PC-9 (cell line): ENCODE results near the gene IL20.

ENCODE experiments used
- EZH2 ChIP-seq: fragments of 200-600 bp; sonication (generic); IDR thresholded peaks from 2 replicates; pipeline ENCODE4 v1.8.0; 2017; ENCODE audit warnings: antibody characterized with exemption, low read depth
- TF ChIP-seq, protein P1 (sequence below): fragments of 200-600 bp; sonication (generic); conservative IDR thresholded peaks from 2 replicates; pipeline ENCODE4 v1.6.1; 2017; ENCODE audit warnings: mixed run types, antibody characterized with exemption, mild to moderate bottlenecking, moderate library complexity

DNA sequence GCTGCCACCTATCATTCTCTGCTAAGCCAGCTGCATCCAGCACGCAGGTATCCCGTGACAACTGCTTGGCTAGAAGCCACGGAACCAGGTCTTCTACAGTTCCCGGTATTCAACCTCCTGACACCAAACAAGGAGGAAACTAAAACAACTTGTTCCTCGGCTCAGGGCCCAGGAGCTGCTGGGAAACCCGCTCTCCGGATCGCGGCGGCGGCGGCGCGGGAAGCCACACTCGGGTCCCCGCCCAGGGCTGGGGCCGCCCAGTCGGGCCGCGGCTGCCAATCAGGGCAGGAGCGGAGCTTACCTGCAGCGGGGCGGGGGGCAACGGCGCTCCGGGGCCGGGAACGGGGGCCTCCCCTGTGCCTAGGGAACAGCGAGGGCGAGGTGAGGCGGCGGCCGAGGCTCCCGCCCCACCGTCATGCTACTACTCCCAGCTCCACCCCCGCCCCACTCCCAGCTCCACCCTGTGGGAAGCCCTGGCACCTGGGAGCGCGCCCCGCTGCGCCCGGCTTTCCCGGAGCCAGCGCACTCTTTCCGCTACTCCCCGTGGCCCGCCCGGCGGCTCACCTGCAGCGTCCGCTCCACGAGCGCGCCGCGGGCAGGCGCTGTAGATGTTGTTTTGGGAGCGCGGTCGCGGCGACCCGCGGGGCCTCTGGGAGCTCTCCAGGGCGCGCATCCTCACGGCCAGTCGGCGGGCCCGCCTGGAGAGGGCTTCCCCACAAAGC is 43.9 kb downstream of the IL20 start:
- TF ChIP-seq EZH2, result no peak
- TF ChIP-seq, protein P1, sequence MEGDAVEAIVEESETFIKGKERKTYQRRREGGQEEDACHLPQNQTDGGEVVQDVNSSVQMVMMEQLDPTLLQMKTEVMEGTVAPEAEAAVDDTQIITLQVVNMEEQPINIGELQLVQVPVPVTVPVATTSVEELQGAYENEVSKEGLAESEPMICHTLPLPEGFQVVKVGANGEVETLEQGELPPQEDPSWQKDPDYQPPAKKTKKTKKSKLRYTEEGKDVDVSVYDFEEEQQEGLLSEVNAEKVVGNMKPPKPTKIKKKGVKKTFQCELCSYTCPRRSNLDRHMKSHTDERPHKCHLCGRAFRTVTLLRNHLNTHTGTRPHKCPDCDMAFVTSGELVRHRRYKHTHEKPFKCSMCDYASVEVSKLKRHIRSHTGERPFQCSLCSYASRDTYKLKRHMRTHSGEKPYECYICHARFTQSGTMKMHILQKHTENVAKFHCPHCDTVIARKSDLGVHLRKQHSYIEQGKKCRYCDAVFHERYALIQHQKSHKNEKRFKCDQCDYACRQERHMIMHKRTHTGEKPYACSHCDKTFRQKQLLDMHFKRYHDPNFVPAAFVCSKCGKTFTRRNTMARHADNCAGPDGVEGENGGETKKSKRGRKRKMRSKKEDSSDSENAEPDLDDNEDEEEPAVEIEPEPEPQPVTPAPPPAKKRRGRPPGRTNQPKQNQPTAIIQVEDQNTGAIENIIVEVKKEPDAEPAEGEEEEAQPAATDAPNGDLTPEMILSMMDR, result no peak; the same call in 1 of the 2 replicates
